ENCODE measurements around the gene PGPEP1.

Gene PGPEP1

DNA sequence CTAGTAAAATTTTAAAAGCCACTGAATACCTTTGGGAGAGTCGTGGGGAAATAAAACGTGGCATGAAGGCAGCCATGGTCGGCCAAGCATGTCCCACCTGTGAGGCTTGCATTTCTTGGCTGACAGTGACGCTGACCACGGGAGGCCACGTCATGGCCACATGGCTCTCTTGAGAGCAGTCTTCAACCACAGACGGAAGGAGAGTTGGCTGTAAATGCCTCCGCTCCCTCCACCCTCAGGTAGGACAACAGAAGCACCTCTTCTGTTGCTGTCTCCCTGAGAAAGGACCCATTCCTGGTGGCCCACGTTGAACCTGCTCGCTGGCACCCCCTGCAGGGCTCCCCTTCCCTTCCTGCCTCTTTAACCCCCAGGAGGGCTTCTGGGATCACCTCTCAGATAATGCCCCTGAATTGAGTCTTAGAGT lies 67.7 kb downstream of the PGPEP1 start:
- peak overlapping the region in 1 of 3 experiments; percentile 40 for H3K27ac Mint-ChIP-seq
- no peaks in the 10 kb centered on the region for H3K36me3 Mint-ChIP-seq (ENCODE audit: low read depth)
- no peaks in the 10 kb centered on the region for H3K9me3 Mint-ChIP-seq
- H3K4me1 Mint-ChIP-seq = peaks cover 9% of the 10 kb centered on the region
- no peak overlapping the region for H3K4me3 Mint-ChIP-seq
- H3K27me3 Mint-ChIP-seq (ENCODE audit: low read depth) = no peaks in the 10 kb centered on the region
- TF ChIP-seq, protein P1, sequence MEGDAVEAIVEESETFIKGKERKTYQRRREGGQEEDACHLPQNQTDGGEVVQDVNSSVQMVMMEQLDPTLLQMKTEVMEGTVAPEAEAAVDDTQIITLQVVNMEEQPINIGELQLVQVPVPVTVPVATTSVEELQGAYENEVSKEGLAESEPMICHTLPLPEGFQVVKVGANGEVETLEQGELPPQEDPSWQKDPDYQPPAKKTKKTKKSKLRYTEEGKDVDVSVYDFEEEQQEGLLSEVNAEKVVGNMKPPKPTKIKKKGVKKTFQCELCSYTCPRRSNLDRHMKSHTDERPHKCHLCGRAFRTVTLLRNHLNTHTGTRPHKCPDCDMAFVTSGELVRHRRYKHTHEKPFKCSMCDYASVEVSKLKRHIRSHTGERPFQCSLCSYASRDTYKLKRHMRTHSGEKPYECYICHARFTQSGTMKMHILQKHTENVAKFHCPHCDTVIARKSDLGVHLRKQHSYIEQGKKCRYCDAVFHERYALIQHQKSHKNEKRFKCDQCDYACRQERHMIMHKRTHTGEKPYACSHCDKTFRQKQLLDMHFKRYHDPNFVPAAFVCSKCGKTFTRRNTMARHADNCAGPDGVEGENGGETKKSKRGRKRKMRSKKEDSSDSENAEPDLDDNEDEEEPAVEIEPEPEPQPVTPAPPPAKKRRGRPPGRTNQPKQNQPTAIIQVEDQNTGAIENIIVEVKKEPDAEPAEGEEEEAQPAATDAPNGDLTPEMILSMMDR (IDR thresholded peaks at IDR 0.05; ENCODE audit: unreplicated experiment in 3 of 3) = peak in 2 of 3 experiments; percentile 23 to 26

DNA sequence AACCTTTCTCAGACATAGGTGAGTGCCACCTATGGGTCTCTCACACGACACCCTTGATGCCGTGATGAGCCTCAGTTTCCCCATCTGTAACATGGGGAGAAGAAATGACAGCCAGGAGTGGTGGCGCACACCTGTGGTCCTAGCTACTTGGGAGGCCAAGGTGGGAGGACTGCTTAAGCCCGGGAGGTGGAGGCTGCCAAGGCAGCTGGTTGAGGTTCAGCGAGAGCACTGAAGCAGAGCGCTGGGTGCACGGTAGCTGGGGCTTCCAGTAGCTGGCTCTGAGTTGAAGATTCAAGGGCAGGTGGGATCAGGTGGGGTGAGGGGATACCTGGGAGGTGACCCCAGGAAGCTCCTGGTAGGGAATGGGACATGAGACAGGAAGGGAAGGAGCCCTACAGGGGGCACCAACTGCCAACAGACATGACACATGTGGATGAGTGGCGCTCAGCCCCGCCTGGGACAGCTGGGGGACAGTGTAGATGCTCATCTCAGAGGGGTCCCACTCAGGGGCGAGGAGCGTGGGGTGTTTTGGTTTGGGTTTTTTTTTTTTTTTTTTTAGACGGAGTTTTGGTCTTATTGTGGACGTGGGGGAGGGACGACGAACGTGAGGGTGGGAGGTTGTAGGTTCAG lies 72.3 kb downstream of the PGPEP1 start:
- TF ChIP-seq, protein P1 (IDR thresholded peaks at IDR 0.05; ENCODE audit: unreplicated experiment in 3 of 3) = no peak

DNA sequence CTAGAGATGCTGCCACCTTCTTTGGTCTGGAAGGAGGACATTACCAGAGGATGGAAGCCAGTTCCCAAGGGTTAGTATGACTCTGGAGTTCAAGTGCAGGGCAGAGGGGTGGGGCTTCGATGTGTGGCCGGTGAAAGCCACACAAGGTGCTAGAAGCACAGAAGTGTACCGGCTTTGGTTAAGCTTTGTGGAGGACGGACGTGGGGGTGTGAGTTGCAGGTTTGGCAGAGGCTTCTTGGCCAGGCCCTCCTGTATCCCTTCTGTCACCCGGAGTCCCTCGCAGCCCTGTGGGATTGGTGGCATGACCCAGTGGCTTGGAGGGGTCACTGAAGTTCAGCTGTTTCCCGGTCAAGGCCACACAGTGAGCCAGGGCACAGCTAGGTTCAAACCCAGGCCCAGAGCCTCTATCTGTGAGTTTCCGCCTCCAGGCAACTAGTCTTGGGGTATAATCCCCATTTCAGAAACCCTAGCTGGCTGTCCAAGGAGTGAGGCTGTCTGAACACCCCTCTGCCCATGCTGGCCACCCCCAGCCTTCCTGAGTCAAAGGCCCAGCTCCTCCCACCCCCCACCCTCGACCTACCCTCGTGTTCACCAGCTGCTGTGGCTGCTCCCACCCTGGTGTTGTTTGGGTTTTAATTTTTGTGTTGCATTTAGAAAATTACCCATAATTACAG lies 74.2 kb downstream of the PGPEP1 start:
- peaks cover 5% of the 10 kb centered on the region for H3K27me3 Mint-ChIP-seq (ENCODE audit: low read depth)
- H3K27ac Mint-ChIP-seq = peak overlapping the region; percentile 98 to 99 (median 98)
- peaks cover 53% of the 10 kb centered on the region for H3K4me1 Mint-ChIP-seq
- no peaks in the 10 kb centered on the region for H3K36me3 Mint-ChIP-seq (ENCODE audit: low read depth)
- H3K9me3 Mint-ChIP-seq = no peaks in the 10 kb centered on the region
- TF ChIP-seq, protein P1 (IDR thresholded peaks at IDR 0.05; ENCODE audit: unreplicated experiment in 3 of 3) = no peak
- peak overlapping the region; percentile 76 to 81 (median 78) for H3K4me3 Mint-ChIP-seq

More for the DNA sequence above, 72.3 kb downstream of the PGPEP1 start:
- Mint-ChIP-seq H3K27ac (peak overlapping the region; percentile 42 to 76 (median 54)), H3K4me3 (peak overlapping the region in 2 of 3 experiments; percentile 11 to 26), H3K27me3 (ENCODE audit: low read depth) (peaks cover 5% of the 10 kb centered on the region), H3K9me3 (no peaks in the 10 kb centered on the region), H3K36me3 (ENCODE audit: low read depth) (no peaks in the 10 kb centered on the region), H3K4me1 (peaks cover 40% of the 10 kb centered on the region)

DNA sequence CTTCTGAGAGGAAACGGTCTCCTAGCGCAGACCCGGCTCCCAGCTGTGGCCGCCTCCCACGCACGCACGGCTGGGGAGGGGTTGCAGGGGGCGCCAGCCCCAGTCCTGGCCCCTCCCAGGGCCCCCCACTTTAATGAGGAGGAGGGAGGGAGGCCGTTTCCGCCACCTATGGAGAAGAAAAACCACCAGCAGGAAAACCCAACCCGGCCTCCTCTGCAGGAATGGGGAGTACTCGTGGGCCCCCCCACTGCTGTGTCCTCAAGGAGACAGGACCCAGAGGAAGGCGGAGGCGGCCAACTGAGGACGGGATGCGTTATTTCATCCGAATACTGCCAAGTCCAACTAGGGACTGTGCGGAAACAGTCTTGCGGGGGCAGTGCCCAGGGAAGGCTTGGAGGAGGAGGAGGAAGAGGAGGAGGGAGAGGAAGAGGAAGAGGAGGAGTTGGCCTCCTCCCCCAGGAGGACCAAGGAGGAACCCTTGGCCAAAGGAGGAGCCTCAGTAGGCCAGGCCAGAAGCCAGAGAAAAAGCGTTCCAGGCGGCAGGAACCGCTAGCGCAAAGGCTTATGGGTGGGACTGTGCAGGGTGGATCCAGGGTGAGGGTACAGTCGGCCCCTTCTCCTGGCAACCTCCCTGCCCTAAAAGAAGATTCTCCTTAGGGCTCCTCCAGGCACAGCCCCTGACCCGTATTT lies 74.9 kb downstream of the PGPEP1 start:
- H3K36me3 Mint-ChIP-seq (ENCODE audit: low read depth) = no peaks in the 10 kb centered on the region
- H3K27me3 Mint-ChIP-seq (ENCODE audit: low read depth) = peaks cover 5% of the 10 kb centered on the region
- TF ChIP-seq, protein P1 (IDR thresholded peaks at IDR 0.05; ENCODE audit: unreplicated experiment in 3 of 3) = no peak
- peak overlapping the region; percentile 98 to 99 (median 98) for H3K27ac Mint-ChIP-seq
- no peaks in the 10 kb centered on the region for H3K9me3 Mint-ChIP-seq
- peak overlapping the region; percentile 76 to 82 (median 81) for H3K4me3 Mint-ChIP-seq
- H3K4me1 Mint-ChIP-seq = peaks cover 56% of the 10 kb centered on the region

DNA sequence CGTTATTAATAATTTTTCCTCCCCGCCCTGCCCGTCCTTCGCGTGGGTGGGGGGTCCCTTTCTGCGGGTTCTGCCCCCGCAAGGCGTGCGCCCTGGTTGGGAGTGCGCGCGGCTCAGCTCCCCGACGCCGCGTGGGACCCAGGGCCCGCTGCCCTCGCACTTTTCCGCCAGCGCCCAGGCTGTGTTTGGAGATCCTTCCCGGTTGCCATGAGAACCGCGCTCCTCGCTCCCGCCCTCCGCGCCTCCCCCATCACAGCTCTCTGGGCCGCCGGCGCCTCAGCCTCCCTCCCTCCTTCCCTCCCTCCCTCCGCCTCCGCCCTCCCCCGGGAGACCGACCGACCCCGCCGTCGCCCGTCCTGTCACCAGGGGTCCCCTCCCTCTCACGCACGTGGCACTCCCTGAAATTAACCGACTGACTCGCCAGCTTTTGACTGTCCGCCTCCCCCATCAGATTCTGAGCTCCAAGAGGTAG lies 76.4 kb downstream of the PGPEP1 start:
- H3K27ac Mint-ChIP-seq = peak overlapping the region; percentile 98 to 99 (median 98)
- H3K27me3 Mint-ChIP-seq (ENCODE audit: low read depth) = peaks cover 5% of the 10 kb centered on the region
- peak overlapping the region; percentile 80 to 83 (median 81) for H3K4me3 Mint-ChIP-seq
- H3K36me3 Mint-ChIP-seq (ENCODE audit: low read depth) = no peaks in the 10 kb centered on the region
- H3K4me1 Mint-ChIP-seq = peaks cover 61% of the 10 kb centered on the region
- no peaks in the 10 kb centered on the region for H3K9me3 Mint-ChIP-seq
- TF ChIP-seq, protein P1 (IDR thresholded peaks at IDR 0.05; ENCODE audit: unreplicated experiment in 3 of 3) = no peak
